Measurements from ENCODE around the gene PROK1. TPM values are rescaled to one million over a fixed set of nuclear protein-coding genes. Genes with fewer than 3 reads are reported as not detected.

The PROK1 gene
- total RNA-seq, 1 experiment from 2014 or later, result not detected

Other genes with a start within 250 kb of the PROK1 start
- 0.46 and 0.51 TPM in 2 replicates for gene KCNC4, start 240.8 kb upstream of the PROK1 start, total RNA-seq (2014; rRNA removed)
- 30.3 and 33.3 TPM in 2 replicates for gene RBM15, start 111.8 kb upstream of the PROK1 start, total RNA-seq (2014; rRNA removed)
- gene SLC16A4, start 60.1 kb upstream of the PROK1 start, total RNA-seq (2014; rRNA removed), result 8.0 and 8.1 TPM in 2 replicates
- 101 and 116 TPM in 2 replicates for gene LAMTOR5, start 43.5 kb upstream of the PROK1 start, total RNA-seq (2014; rRNA removed)
- not detected in 2 replicates for gene KCNA10, start 68.0 kb downstream of the PROK1 start, total RNA-seq (2014; rRNA removed)
- gene KCNA2, start 155.2 kb downstream of the PROK1 start, total RNA-seq (2014; rRNA removed), result not detected in 2 replicates
- not detected in 2 replicates for gene KCNA3, start 223.8 kb downstream of the PROK1 start, total RNA-seq (2014; rRNA removed)

Measured in LHCN-M2 (cell line).